Spleen (tissue), 7 donors: Measurements from ENCODE around the gene NR2C2AP.

Experiments used
- POLR2A ChIP-seq, 3 donors: fragments of 450-650 bp; IDR thresholded peaks; one replicate each; pipeline ENCODE4 v1.5.1; 2017; ENCODE audit warnings: antibody characterized with exemption in 3 of 3, mild to moderate bottlenecking in 1 of 3
- TF ChIP-seq, protein P1 (sequence below), 11 experiments: fragments of 200-600 bp in 7 of 11; fragments of 450-650 bp in 4 of 11; sonication (generic) in 4 of 11; IDR thresholded peaks in 8 of 11; conservative IDR thresholded peaks in 3 of 11; 1 replicate in 7 of 11; 2 replicates in 4 of 11; pipeline versions ENCODE4 v1.4.0 to v1.8.0; 2016 to 2021; ENCODE audit warnings: antibody characterized with exemption in 11 of 11, inconsistent platforms in 4 of 11, mild to moderate bottlenecking in 1 of 11
- donor health status: DM: no; HTN: no; CAD: no; lungs with moderate emphysema.
- donor health status: DM: no; HTN: no; CAD: no.
- donor health status: DM: no; HTN: no; CAD: no.

DNA sequence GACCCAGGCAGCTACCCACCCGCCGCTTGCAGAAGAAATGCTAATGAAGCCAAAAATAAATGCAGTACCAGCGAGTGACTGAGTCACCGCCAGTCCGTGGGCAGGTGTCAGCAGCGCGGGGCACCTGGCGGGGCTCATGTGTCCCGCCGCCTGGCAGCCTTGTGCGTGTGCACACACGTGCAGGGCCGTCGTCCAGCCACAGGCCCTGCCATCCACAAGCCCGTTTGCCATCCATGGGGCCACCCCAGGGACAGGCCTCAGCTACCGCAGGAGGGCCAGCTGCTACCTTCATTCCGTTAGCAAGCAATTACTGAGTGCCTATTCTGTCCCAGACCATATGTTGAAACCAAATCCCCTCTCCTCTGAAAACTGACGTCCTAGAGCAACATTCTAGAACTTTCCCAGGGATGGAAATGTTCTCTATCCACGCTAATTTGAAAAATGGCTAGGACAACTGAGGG, 29.1 kb upstream of the NR2C2AP start:
- TF ChIP-seq, protein P1, sequence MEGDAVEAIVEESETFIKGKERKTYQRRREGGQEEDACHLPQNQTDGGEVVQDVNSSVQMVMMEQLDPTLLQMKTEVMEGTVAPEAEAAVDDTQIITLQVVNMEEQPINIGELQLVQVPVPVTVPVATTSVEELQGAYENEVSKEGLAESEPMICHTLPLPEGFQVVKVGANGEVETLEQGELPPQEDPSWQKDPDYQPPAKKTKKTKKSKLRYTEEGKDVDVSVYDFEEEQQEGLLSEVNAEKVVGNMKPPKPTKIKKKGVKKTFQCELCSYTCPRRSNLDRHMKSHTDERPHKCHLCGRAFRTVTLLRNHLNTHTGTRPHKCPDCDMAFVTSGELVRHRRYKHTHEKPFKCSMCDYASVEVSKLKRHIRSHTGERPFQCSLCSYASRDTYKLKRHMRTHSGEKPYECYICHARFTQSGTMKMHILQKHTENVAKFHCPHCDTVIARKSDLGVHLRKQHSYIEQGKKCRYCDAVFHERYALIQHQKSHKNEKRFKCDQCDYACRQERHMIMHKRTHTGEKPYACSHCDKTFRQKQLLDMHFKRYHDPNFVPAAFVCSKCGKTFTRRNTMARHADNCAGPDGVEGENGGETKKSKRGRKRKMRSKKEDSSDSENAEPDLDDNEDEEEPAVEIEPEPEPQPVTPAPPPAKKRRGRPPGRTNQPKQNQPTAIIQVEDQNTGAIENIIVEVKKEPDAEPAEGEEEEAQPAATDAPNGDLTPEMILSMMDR (IDR thresholded peaks at IDR 0.05 in 8 of 11, conservative IDR thresholded peaks at IDR 0.05 in 3 of 11): no peak
- no peak for TF ChIP-seq POLR2A (IDR thresholded peaks at IDR 0.05)
